Fibroblast of lung (primary cell): ENCODE results near the gene ADRM1.

Source experiments
- EZH2 ChIP-seq: IDR thresholded peaks from 2 replicates; pipeline ENCODE4 v1.5.1; 2012; ENCODE audit warnings: low read length, control low read depth, mild to moderate bottlenecking; ENCODE audit errors: missing control alignments
- TF ChIP-seq, protein P1 (sequence below), 2 donors: IDR thresholded peaks in 1 of 2; conservative IDR thresholded peaks in 1 of 2; 1 replicate in 1 of 2; 2 replicates in 1 of 2; pipeline ENCODE4 v1.5.1; 2011 to 2012; ENCODE audit warnings: low read length in 2 of 2, control low read depth in 1 of 2, inconsistent platforms in 1 of 2, low read depth in 1 of 2, mild to moderate bottlenecking in 1 of 2

GRCh38 chr20:62323146-62323979, 20.6 kb downstream of the ADRM1 start:
- TF ChIP-seq, protein P1, sequence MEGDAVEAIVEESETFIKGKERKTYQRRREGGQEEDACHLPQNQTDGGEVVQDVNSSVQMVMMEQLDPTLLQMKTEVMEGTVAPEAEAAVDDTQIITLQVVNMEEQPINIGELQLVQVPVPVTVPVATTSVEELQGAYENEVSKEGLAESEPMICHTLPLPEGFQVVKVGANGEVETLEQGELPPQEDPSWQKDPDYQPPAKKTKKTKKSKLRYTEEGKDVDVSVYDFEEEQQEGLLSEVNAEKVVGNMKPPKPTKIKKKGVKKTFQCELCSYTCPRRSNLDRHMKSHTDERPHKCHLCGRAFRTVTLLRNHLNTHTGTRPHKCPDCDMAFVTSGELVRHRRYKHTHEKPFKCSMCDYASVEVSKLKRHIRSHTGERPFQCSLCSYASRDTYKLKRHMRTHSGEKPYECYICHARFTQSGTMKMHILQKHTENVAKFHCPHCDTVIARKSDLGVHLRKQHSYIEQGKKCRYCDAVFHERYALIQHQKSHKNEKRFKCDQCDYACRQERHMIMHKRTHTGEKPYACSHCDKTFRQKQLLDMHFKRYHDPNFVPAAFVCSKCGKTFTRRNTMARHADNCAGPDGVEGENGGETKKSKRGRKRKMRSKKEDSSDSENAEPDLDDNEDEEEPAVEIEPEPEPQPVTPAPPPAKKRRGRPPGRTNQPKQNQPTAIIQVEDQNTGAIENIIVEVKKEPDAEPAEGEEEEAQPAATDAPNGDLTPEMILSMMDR (conservative IDR thresholded peaks at IDR 0.05 in 1 of 2, IDR thresholded peaks at IDR 0.05 in 1 of 2; ENCODE audit: low read depth in 1 of 2, low read length in 2 of 2): no peak
- no peak for TF ChIP-seq EZH2
